ENCODE results near the gene ESM1.

- no peak for TF ChIP-seq CTCF (conservative IDR thresholded peaks at IDR 0.05; ENCODE audit: low read length)
- no peak for TF ChIP-seq EZH2phosphoT487 (IDR thresholded peaks at IDR 0.05; ENCODE audit: borderline replicate concordance)
Measured at GRCh38 chr5:54985301-54986268, at the start of gene ESM1.

Data from Loucy (cell line).